ENCODE data around the gene GALNT5.
"Not testable (repeated sequence)": the region's sequence is repeated elsewhere in the genome, so short reads cannot be mapped to it uniquely, and the experiment has no call there.

Gene GALNT5

DNA sequence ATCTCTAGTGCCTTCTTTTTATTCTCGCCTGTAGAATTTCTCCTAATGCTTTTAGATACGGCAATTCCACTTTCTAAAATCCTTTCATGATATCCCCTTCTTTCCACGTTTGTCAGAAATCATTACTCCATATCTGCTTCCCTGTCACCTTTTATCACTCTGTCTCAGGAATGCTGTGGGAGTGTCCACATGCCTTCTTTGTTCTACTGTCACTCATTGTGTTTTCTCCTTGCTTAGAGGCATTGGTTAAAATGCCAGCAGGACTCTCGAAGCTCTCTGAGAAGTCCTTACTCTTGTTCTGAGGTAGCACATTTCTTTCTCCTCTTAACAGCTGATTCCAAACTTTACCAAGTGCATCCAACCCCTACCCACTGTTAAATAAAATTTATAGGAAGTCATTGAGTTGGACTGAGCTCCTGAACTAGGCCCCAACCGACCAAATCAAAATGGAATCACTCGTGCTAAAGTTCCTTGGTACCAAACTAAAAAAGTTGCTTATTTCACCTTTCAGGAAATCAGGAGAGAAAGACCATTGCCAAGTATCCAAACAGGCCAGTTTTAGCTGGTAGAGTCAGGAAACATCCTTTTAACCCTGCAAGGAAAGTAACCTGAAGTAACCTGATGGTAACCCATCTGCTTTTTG, 10.6 kb upstream of the GALNT5 start:
- DNase-seq = no peak

DNA sequence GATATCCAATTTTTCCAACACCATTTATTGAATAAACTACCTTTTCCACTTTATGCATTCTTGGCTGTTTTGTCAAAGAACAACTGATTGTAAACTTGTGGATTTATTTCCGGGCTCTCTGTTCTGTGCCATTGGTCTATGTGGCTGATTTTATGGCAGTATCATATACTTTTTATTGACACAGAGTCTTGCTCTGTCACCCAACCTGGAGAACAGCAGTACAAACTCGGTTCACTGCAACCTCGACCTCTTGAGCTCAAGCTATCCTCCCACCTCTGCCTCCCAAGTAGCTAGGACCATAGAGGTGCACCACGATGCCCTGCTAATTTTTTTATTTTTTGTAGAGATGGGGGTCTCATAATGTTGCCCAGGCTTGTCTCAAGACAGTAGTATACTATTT, 6.7 kb upstream of the GALNT5 start:
- DNase-seq = no peak

GRCh38 chr2:157251932-157252331, 5.6 kb upstream of the GALNT5 start:
- DNase-seq = no peak

DNA sequence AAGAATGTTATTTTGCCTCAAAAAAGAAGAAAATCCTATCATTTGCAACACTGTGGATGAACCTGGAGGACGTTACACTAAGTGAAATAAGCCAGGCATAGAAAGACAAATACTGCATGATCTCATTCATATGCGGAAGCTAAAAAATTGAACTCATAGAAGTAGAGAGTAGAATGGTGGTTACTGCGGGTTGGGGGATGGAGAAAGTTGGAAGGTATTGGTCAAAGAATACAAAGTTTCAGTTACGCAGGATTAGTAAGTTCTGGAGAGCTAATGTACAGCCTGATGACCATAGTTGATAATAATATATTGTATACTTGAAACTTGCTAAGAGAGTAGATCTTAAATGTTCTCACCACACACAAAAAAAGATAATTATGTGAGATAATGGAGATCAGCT, 5.0 kb upstream of the GALNT5 start:
- no peak for DNase-seq

- DNase-seq = no peak
Observed at GRCh38 chr2:157254041-157254440, 3.5 kb upstream of the GALNT5 start.

- DNase-seq = no peak
Observed at GRCh38 chr2:157255746-157256145, 1.8 kb upstream of the GALNT5 start.

DNA sequence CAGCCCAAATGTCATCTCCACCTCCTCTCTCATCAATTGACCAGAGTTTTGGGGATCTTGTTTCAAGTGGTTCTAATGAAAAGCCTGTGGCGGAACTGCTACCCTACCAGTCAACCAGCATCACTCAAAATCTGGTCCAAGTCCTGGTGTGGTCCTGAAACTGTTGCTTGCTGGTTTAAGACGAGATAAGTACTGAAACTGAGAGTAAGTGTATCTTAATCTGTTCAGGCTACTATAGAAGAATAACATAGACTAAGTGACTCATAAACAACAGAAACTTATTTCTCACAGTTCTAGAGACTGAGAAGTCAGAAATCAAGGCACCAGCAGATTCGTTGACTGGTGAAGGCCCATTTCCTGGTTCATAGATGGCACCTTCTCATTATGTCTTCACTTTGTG, 879 bp upstream of the GALNT5 start:
- no peak for DNase-seq

DNA sequence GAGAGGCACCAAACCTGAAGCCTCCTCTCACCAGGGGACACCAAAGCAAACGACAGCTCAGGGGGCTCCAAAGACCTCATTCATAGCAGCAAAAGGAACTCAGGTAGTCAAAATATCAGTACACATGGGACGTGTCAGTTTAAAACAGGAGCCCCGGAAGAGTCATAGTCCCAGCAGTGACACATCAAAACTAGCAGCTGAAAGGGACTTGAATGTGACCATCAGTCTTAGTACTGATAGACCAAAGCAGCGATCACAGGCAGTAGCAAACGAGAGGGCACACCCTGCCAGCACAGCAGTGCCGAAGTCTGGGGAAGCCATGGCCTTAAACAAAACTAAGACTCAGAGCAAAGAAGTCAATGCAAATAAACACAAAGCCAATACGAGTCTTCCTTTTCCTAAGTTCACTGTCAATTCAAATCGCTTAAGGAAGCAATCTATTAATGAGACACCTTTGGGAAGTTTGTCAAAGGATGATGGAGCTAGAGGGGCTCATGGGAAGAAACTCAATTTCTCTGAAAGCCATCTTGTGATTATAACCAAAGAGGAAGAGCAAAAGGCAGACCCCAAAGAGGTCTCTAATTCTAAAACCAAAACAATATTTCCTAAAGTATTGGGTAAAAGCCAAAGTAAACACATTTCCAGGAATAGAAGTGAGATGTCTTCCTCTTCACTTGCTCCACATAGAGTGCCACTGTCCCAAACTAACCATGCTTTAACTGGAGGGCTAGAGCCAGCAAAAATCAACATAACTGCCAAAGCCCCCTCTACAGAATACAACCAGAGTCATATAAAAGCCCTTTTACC, 1.2 kb downstream of the GALNT5 start:
- DNase-seq = no peak

- no peak for DNase-seq
Observed at GRCh38 chr2:157259386-157259785, 1.9 kb downstream of the GALNT5 start.

- no peak for DNase-seq
Observed at GRCh38 chr2:157259960-157260359, 2.5 kb downstream of the GALNT5 start.

GRCh38 chr2:157260533-157261198, 3.2 kb downstream of the GALNT5 start:
- no peak for DNase-seq

DNA sequence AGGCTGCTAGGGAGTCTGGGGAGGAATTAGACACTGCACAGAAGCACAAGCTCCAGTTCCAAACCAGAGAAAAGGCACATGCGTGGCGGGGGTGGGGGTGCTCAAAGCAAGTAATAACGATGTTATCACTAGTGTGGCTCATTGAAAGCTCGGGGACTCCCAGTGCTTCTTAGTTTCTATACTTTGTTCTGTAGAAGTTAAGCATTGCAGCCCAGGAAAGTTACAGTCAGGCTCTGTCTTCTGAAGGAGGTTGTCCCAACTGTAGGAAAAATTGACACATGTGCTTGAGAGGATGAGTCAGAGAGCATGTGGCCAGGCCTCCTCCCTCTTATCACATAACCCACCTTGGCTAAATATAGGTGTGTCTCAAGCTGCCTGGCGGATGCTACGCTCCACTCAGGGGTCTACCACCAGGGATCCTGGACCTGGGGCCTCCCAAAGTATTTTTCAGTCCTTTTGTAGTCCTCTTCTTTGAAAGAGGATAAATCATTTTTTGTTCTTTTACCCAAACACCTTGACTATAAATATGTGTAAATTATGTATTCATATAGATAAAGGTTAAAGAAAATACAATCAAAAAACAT, 3.8 kb downstream of the GALNT5 start:
- no peak for DNase-seq

- DNase-seq = no peak
Observed at GRCh38 chr2:157262248-157262647, 4.7 kb downstream of the GALNT5 start.

GRCh38 chr2:157264099-157264498, 6.6 kb downstream of the GALNT5 start:
- DNase-seq = no peak

DNA sequence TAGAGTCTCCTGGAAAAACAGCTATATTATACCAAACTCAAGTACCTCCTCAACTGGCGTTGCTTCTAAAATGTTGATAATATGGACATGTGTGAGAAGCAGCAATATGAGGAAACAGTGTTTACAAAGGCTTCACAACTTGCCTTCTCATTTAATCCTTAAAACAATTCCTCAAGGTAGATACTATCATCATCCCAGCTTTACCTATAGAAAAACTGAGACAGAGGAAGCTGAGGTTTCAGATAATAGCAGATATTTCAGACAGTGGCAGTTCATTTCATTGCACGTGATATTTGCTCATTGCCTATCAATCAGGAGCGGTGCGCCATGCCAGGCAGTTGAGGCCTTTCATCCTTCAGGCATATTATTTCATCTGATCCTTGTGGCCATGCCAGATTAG, 8.3 kb downstream of the GALNT5 start:
- DNase-seq = no peak

- no peak for DNase-seq
Observed at GRCh38 chr2:157267476-157267875, 10.0 kb downstream of the GALNT5 start.

GRCh38 chr2:157269060-157269459, 11.6 kb downstream of the GALNT5 start:
- no peak for DNase-seq

DNA sequence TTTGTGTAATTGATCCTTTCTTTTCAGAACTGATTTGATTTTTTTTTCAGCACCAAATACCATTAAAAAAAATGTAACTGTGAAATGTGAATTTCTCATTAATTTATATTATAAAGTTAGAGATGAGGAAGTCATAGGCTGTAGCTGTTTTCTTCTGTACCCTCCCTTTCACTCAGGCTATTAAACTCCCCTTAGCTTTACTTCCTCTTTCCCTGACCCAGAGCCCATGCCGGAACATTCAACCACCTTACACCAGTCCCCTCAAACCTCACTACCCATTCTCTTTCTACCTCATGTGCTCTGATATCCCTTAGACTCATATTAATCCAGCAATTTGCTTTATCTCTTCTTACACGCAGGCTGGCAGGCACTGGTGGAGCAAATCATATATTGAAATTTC, 12.4 kb downstream of the GALNT5 start:
- DNase-seq = no peak

DNA sequence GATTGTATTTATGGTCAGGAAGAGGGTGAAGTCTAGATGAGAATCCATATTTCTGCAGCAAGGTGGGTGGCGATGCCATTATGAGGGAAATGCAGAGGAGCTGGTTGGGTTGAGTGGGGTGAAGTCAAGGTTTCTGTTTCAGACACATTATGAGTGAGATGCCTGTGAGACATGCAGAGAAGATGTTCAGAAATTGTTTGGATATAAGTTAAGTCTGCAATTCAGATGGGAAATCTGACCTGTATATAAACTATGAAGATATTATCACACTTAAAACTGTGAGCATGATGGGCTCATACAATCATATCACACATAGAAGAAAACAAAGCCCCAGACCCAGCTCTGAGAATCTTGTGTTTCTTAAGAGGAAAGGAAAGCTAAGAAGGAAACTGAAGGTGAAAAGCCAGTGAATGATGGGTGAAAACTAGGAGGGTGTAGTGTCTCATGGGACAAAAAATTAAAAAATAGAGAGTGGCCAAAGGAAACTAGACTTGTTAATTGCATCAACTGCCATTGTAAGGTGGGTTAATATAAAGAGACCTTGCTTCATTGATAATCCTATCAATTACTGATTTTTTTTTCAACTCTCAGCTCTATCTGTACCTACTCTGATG, 14.2 kb downstream of the GALNT5 start:
- DNase-seq = no peak

DNA sequence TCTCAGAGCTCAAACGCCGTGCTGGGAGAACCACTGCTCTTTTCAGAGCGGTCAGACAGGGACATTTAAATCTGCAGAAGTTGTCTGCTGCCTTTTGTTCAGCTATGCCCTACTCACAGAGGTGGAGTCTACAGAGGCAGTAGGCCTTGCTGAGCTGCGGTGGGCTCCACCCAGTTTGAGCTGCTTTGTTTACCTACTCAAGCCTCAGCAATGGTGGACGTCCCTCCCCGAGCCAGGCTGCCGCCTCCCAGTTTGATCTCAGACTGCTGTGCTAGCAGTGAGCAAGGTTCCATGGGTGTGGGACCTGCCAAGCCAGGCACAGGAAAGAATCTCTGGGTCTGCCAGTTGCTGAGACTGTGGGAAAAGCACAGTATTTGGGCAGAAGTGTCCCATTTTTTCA, 21.8 kb downstream of the GALNT5 start:
- DNase-seq = not testable (repeated sequence)

DNA sequence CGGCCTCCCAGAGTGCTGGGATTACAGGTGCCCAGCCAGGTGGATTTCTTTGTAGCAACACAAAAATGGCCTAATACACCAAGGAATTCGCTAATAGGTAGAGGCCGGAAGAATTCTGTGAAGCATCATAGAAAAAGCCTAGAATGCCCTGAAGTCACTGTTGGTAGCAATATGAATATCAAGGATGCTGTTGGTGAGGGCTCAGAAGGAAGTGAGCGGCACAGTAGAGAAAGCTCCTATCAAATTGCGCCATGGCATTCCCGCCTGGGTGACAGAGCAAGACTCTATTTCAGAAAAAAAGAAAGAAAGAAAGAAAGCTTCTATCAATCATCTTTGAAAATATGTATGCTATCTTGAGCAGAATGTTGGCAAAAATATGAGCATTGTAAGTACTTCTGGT, 23.8 kb downstream of the GALNT5 start:
- DNase-seq = no peak

DNA sequence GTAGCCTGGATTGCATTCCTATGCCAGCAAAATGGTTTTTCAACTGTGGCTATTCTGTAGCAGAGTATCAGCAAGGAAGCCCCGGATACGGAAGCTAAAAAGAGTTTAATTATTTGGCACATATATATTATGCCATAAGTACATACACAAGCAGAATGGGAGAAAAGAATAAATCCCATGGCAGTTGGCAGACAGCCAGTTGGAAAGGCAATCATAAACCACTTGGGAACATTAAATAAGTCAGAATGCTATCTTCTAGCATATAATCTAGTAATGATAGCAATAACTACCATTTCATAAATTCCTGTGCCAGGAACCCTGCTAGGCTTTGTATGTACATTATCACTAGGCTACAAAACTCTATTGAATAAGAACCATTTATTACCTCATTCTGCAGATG, 26.0 kb downstream of the GALNT5 start:
- DNase-seq = no peak

DNA sequence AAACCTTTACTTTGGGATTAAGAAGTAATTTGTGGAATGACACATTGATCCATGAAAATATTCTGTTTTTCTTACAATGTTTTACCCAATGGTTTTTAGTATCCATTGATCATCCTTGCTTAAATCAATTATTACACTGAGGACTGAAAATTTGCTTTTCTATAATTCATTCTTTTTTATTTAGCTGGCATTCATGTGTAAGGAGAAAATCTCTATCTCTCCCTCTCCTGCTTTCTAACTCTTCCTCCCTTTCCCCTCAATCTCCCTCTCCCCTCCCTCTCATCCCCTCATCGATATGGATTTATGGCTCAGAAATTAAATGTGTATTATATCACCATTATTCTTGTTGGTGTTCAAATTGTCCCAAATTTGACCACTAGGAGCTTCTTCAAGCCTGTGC, 29.7 kb downstream of the GALNT5 start:
- DNase-seq = no peak

All from right kidney (tissue), 1 donor.